B cell (primary cell): ENCODE measurements around the gene MPP1. TPM values are rescaled to one million over a fixed set of nuclear protein-coding genes. Genes with fewer than 3 reads are reported as not detected.

Experiments used
- ATAC-seq: fragments of 200-7000 bp; cut with Tn5 transposase; one replicate; pipeline ENCODE4 v1.10.0; 2021; ENCODE audit warnings: low read depth, mild to moderate bottlenecking, moderate number of reproducible peaks, moderate library complexity
- CTCF ChIA-PET: fragments of 350-600 bp; sonication (Branson Sonifier 250); formaldehyde crosslinking; loops from one replicate; lab custom pipeline; 2021; ENCODE audit warnings: antibody characterized with exemption, inconsistent platforms; lab: Charles Lee
- POLR2A ChIA-PET: fragments of 350-600 bp; sonication (Branson Sonifier 250); formaldehyde crosslinking; loops from one replicate; lab custom pipeline; 2021; ENCODE audit warnings: antibody characterized with exemption; lab: Charles Lee
- DNase-seq: peaks from one replicate; pipeline ENCODE4 v3.0.0; 2013
- H2AFZ ChIP-seq: 2 replicates; pipeline ENCODE4 v1.6.1; 2012; ENCODE audit warnings: mild to moderate bottlenecking, low read depth, low read length; ENCODE audit not compliant: insufficient read depth, poor library complexity, severe bottlenecking
- H3K27ac ChIP-seq, 2 donors: 1 replicate in 1 of 2; 2 replicates in 1 of 2; pipeline ENCODE4 v1.5.1; 2012 to 2013; ENCODE audit warnings: low read length in 2 of 2, mild to moderate bottlenecking in 2 of 2, moderate library complexity in 1 of 2
- H3K27me3 ChIP-seq, 4 experiments: fragments of 200-600 bp in 1 of 4; sonication (generic) in 1 of 4; replicated peaks in 1 of 4; 1 replicate in 2 of 4; 2 replicates in 2 of 4; pipeline versions ENCODE4 v1.6.1 to v1.7.0; 2013 to 2016; ENCODE audit warnings: low read length in 3 of 4, mild to moderate bottlenecking in 2 of 4, mixed read lengths in 1 of 4, moderate library complexity in 1 of 4; ENCODE audit not compliant: insufficient read depth in 4 of 4, control insufficient read depth in 3 of 4; ENCODE audit errors: control extremely low read depth in 1 of 4
- H3K36me3 ChIP-seq, 2 experiments: replicated peaks in 1 of 2; 1 replicate in 1 of 2; 2 replicates in 1 of 2; pipeline versions ENCODE4 v1.6.1 to v1.7.1; 2013; ENCODE audit warnings: low read length in 1 of 2; ENCODE audit not compliant: insufficient read depth in 2 of 2, control insufficient read depth in 1 of 2; ENCODE audit errors: control extremely low read depth in 1 of 2, extremely low read depth in 1 of 2
- H3K4me1 ChIP-seq, 2 donors: fragments of 200-600 bp in 1 of 2; sonication (generic) in 1 of 2; 1 replicate in 1 of 2; 2 replicates in 1 of 2; pipeline versions ENCODE4 v1.5.1 to v1.6.1; 2013 to 2017; ENCODE audit warnings: low read length in 2 of 2; ENCODE audit not compliant: control insufficient read depth in 2 of 2, insufficient read depth in 2 of 2
- H3K4me2 ChIP-seq: replicated peaks from 2 replicates; pipeline ENCODE3; 2012; ENCODE audit warnings: mild to moderate bottlenecking, low read depth, low read length; ENCODE audit not compliant: poor library complexity, severe bottlenecking
- H3K4me3 ChIP-seq, 5 experiments: fragments of 200-600 bp in 1 of 5; sonication (generic) in 1 of 5; 1 replicate in 3 of 5; 2 replicates in 2 of 5; pipeline versions ENCODE4 v1.5.1 to v1.7.0; 2011 to 2016; ENCODE audit warnings: low read length in 4 of 5, mild to moderate bottlenecking in 4 of 5, low read depth in 2 of 5, control low read depth in 1 of 5, moderate library complexity in 1 of 5; ENCODE audit not compliant: insufficient read depth in 1 of 5; ENCODE audit errors: control extremely low read depth in 1 of 5, extremely low read depth in 1 of 5
- H3K79me2 ChIP-seq: fragments of 200-600 bp; sonication (generic); one replicate; pipeline ENCODE4 v1.6.0; 2016; ENCODE audit warnings: low read length; ENCODE audit not compliant: control insufficient read depth, insufficient read depth
- H3K9ac ChIP-seq: fragments of 200-600 bp; sonication (generic); 2 replicates; pipeline ENCODE4 v1.6.1; 2017; ENCODE audit warnings: mild to moderate bottlenecking, low read length, moderate library complexity
- H3K9me3 ChIP-seq, 3 donors: one replicate each; pipeline versions ENCODE4 v1.6.1 to v1.7.1; 2013; ENCODE audit warnings: low read length in 2 of 3; ENCODE audit not compliant: control insufficient read depth in 2 of 3, insufficient read depth in 1 of 3; ENCODE audit errors: control extremely low read depth in 1 of 3
- H4K20me1 ChIP-seq: 2 replicates; pipeline ENCODE4 v1.6.0; 2012; ENCODE audit warnings: mild to moderate bottlenecking, low read length; ENCODE audit not compliant: insufficient read depth, control insufficient read depth, poor library complexity, severe bottlenecking
- H3K27ac Mint-ChIP-seq: one replicate; pipeline ENCODE4 v1.8.0; 2021; ENCODE audit warnings: mixed read lengths
- H3K27me3 Mint-ChIP-seq: one replicate; pipeline ENCODE4 v1.8.0; 2021; ENCODE audit warnings: mixed read lengths
- H3K4me1 Mint-ChIP-seq: one replicate; pipeline ENCODE4 v1.8.0; 2021; ENCODE audit warnings: mixed read lengths
- H3K4me3 Mint-ChIP-seq: one replicate; pipeline ENCODE4 v1.8.0; 2021; ENCODE audit warnings: mixed read lengths
- H3K9me3 Mint-ChIP-seq: one replicate; pipeline ENCODE4 v1.8.0; 2022; ENCODE audit warnings: mixed read lengths; ENCODE audit not compliant: insufficient read depth
- EZH2 ChIP-seq: IDR thresholded peaks from 2 replicates; pipeline ENCODE4 v1.6.1; 2012; ENCODE audit warnings: borderline replicate concordance, low read depth, mild to moderate bottlenecking, moderate library complexity, low read length; ENCODE audit not compliant: insufficient read depth, poor library complexity, severe bottlenecking
- WGBS: methylation state at CpG from one replicate; pipeline ENCODE4 v1.1.5; 2013; ENCODE audit warnings: missing lambda C conversion rate; ENCODE audit not compliant: insufficient coverage; 5-methylcytosine and 5-hydroxymethylcytosine counted together
- intact Hi-C: fragments of 100-400 bp; cut with micrococcal nuclease; formaldehyde crosslinking; loops from one replicate; pipeline ENCODE4 v1.10.0; 2022
- polyA plus RNA-seq: library from polyadenylated mRNA; depleted of rRNA; stranded (reverse); fragments of >200 nt; gene quantifications from 2 replicates; pipeline ENCODE4 v1.2.3, GENCODE V29; 2012
- total RNA-seq, 2 donors: library from RNA; stranded (reverse); fragments of 120-200 nt in 1 of 2; gene quantifications; 1 replicate in 1 of 2; 2 replicates in 1 of 2; pipeline versions ENCODE4 v1.2.3 to v1.2.4, GENCODE V29; 2013 to 2022
- TF ChIP-seq, protein P1 (sequence below): fragments of 200-600 bp; IDR thresholded peaks from one replicate; pipeline ENCODE4 v1.8.0; 2022; ENCODE audit warnings: antibody characterized with exemption, mild to moderate bottlenecking

Gene MPP1
- total and polyA plus RNA-seq, 2 donors (not counting 1 experiment from before 2014, with no cell fraction given) = 5.0 to 7.7 TPM

DNA sequence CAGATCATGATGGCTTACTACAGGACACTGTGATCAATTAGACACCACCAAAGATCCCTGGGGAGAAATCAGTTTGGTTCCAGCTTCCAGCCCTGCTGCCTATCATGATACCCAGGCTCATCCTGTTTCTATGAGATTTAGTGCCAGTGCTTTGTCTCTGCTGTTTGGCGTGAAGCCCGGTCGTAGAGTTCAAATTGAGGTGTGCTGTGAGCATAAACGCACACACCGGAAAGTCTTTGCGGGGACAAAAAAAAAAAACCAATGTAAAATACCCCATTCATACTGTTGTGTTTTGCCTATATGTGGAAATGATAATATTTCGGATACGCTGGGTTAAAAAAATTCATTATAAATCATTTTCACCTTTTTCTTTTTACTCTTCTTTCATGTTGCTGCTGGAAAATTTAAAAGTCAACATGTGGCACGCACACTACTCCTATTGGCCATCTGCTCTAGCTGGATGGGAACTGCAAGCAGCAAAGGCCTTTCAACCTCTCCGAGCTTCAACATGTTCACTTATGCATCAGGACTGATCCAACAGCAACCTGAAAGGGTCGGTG, 43.2 kb downstream of the MPP1 start:
- ChIA-PET POLR2A (interaction anchor here (1.3 to 2.0 kb wide), 3 partner anchors 10 to 13 kb away, joined by 4 to 8 read pairs (median 4); partner anchors contain the start of gene GAB3), CTCF (interaction anchor here (2.0 to 2.9 kb wide), 2 partner anchors 11 to 14 kb away, joined by 9 to 24 read pairs; partner anchors contain the start of gene GAB3)
- H3K27ac Mint-ChIP-seq = peak overlapping the region; percentile 93
- Histone ChIP-seq H2AFZ (peak overlapping the region; percentile 69), H3K27me3 (no peaks in the 10 kb centered on the region), H4K20me1 (no peaks in the 10 kb centered on the region), H3K4me3 (peak overlapping the region; percentile 36 to 63 (median 55)), H3K4me1 (peaks cover 8 to 13% of the 10 kb centered on the region in 2 donors), H3K4me2 (peak overlapping the region; percentile 67), H3K9ac (peak overlapping the region; percentile 61), H3K27ac (peak overlapping the region; percentile 61 to 63), H3K79me2 (peaks cover 17% of the 10 kb centered on the region), H3K9me3 (no peaks in the 10 kb centered on the region), H3K36me3 (peaks cover 0 to 17% of the 10 kb centered on the region in 2 experiments)
- intact Hi-C loops = no loop called here
- ATAC-seq = no peak
- no peaks in the 10 kb centered on the region for H3K27me3 Mint-ChIP-seq
- H3K9me3 Mint-ChIP-seq = no peaks in the 10 kb centered on the region
- DNase-seq = no peak
- H3K4me1 Mint-ChIP-seq = peaks cover 16% of the 10 kb centered on the region
- H3K4me3 Mint-ChIP-seq = peak overlapping the region; percentile 88
- no CpG with 5 or more reads among the region's 11 CpGs for WGBS
- no peak for TF ChIP-seq EZH2
- TF ChIP-seq, protein P1, sequence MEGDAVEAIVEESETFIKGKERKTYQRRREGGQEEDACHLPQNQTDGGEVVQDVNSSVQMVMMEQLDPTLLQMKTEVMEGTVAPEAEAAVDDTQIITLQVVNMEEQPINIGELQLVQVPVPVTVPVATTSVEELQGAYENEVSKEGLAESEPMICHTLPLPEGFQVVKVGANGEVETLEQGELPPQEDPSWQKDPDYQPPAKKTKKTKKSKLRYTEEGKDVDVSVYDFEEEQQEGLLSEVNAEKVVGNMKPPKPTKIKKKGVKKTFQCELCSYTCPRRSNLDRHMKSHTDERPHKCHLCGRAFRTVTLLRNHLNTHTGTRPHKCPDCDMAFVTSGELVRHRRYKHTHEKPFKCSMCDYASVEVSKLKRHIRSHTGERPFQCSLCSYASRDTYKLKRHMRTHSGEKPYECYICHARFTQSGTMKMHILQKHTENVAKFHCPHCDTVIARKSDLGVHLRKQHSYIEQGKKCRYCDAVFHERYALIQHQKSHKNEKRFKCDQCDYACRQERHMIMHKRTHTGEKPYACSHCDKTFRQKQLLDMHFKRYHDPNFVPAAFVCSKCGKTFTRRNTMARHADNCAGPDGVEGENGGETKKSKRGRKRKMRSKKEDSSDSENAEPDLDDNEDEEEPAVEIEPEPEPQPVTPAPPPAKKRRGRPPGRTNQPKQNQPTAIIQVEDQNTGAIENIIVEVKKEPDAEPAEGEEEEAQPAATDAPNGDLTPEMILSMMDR = no peak

DNA sequence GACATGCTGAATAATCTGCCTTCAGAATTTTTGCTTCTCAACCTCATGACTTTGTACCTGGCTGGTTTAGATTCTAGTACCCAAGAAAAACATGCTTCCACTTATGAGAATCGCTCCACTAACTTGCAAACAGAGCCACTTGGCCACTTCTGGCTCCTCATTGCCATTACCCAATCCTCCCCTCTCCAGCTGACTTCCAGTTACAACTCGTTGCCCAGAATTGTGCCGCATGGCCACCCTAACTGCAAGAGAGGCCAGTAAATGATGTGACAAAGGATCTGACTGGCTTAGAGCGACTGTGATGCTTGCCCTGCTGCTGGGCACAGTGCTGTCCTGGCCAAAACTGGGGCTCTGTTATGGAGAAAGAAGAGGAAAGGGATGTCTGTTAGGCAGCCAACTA, 46.6 kb downstream of the MPP1 start:
- no CpG with 5 or more reads among the region's 4 CpGs for WGBS
- intact Hi-C loops = no loop called here

More for the DNA sequence above, 46.6 kb downstream of the MPP1 start:
- ATAC-seq = no peak
- ChIA-PET CTCF (interaction anchor here (1.4 kb wide), 1 partner anchor 8 kb away, joined by 3 read pairs; no protein-coding TSS in a partner anchor), POLR2A (no interaction called here)
- TF ChIP-seq, protein P1 = no peak
- TF ChIP-seq EZH2 = no peak
- Histone ChIP-seq H3K4me3 (no peak overlapping the region), H2AFZ (no peak overlapping the region), H3K4me1 (peaks cover 7 to 11% of the 10 kb centered on the region in 2 donors), H3K27me3 (no peaks in the 10 kb centered on the region), H3K4me2 (no peak overlapping the region), H3K9me3 (no peaks in the 10 kb centered on the region), H3K36me3 (no peaks in the 10 kb centered on the region), H4K20me1 (no peaks in the 10 kb centered on the region), H3K79me2 (peaks cover 5% of the 10 kb centered on the region), H3K9ac (no peak overlapping the region), H3K27ac (no peak overlapping the region)
- Mint-ChIP-seq H3K27ac (no peak overlapping the region), H3K4me3 (no peak overlapping the region), H3K9me3 (no peaks in the 10 kb centered on the region), H3K4me1 (peaks cover 11% of the 10 kb centered on the region), H3K27me3 (no peaks in the 10 kb centered on the region)
- no peak for DNase-seq
